HepG2 (cell line): ENCODE data around the gene ELF2. TPM values are rescaled to one million over a fixed set of nuclear protein-coding genes. Genes with fewer than 3 reads are reported as not detected.

Experiments used
- ATAC-seq: fragments of 200-7000 bp; cut with Tn5 transposase; 3 replicates; pipeline ENCODE4 v1.9.1; 2020; ENCODE audit warnings: mild to moderate bottlenecking, moderate library complexity
- BruUV-seq: library from RNA; stranded (reverse); fragments of 400-500 nt; replicated peaks from 2 replicates; lab custom pipeline; 2021; lab: Mats Ljungman, UMichigan
- CTCF ChIA-PET: fragments of 300-600 bp; formaldehyde crosslinking; extraction: SDS; loops from one replicate; lab custom pipeline; 2021; ENCODE audit warnings: low total read pairs, inconsistent platforms, low intra/inter-chr PET ratio; lab: Yijun Ruan, JAX
- POLR2A ChIA-PET: fragments of 350-600 bp; sonication (Branson Sonifier 250); formaldehyde crosslinking; loops from one replicate; lab custom pipeline; 2020; ENCODE audit warnings: antibody characterized with exemption, inconsistent platforms; lab: Yijun Ruan, JAX
- DNase-seq: peaks from one replicate; pipeline ENCODE4 v3.0.0-alpha.2; 2015; ENCODE audit warnings: low spot score
- FAIRE-seq: peaks from 3 replicates; lab custom pipeline; 2011; peaks lifted over from hg19 to GRCh38; lab: Jason Lieb, UNC
- H2AFZ ChIP-seq: one replicate; pipeline ENCODE4 v1.6.1; 2011; ENCODE audit warnings: low read length, inconsistent platforms
- H3K27ac ChIP-seq: fragments of 300-600 bp; 3 replicates; pipeline ENCODE4 v1.8.0; 2011; ENCODE audit warnings: mixed run types, mild to moderate bottlenecking, mixed read lengths, low read length, inconsistent platforms; ENCODE audit not compliant: insufficient read depth; ENCODE audit errors: extremely low read length
- H3K27me3 ChIP-seq, 2 experiments: fragments of 200-600 bp in 1 of 2; 2 replicates in 1 of 2; 3 replicates in 1 of 2; pipeline versions ENCODE4 v1.6.0 to v1.8.0; 2011; ENCODE audit warnings: low read length in 2 of 2, mild to moderate bottlenecking in 2 of 2, moderate library complexity in 2 of 2, inconsistent platforms in 1 of 2; ENCODE audit not compliant: insufficient read depth in 2 of 2, control insufficient read depth in 1 of 2
- H3K36me3 ChIP-seq, 2 experiments: fragments of 200-600 bp in 1 of 2; replicated peaks in 1 of 2; 2 replicates in 1 of 2; 3 replicates in 1 of 2; pipeline versions ENCODE4 v1.5.1 to v1.8.0; 2011; ENCODE audit warnings: low read length in 2 of 2, inconsistent platforms in 1 of 2; ENCODE audit not compliant: insufficient read depth in 2 of 2, control insufficient read depth in 1 of 2
- H3K4me1 ChIP-seq: 2 replicates; pipeline ENCODE4 v1.5.1; 2012; ENCODE audit warnings: low read length, inconsistent platforms; ENCODE audit not compliant: insufficient read depth
- H3K4me2 ChIP-seq: 2 replicates; pipeline ENCODE4 v1.6.0; 2011; ENCODE audit warnings: low read depth, low read length, inconsistent platforms
- H3K4me3 ChIP-seq, 3 experiments: fragments of 200-600 bp in 1 of 3; sonication (generic), shearing (Covaris generic) in 1 of 3; replicated peaks in 1 of 3; 2 replicates each; pipeline ENCODE4 v1.5.1; 2011 to 2016; ENCODE audit warnings: low read length in 3 of 3, inconsistent platforms in 2 of 3, low read depth in 2 of 3, mild to moderate bottlenecking in 2 of 3, control low read depth in 1 of 3, mixed read lengths in 1 of 3; ENCODE audit not compliant: insufficient read depth in 1 of 3
- H3K79me2 ChIP-seq: one replicate; pipeline ENCODE4 v1.6.1; 2011; ENCODE audit warnings: low read length, inconsistent platforms; ENCODE audit not compliant: insufficient read depth
- H3K9ac ChIP-seq: 2 replicates; pipeline ENCODE4 v1.6.0; 2011; ENCODE audit warnings: mild to moderate bottlenecking, low read depth, low read length, inconsistent platforms; ENCODE audit not compliant: insufficient read depth
- H3K9me3 ChIP-seq: 2 replicates; pipeline ENCODE4 v1.5.1; 2012; ENCODE audit warnings: mild to moderate bottlenecking, low read length
- H4K20me1 ChIP-seq: 2 replicates; pipeline ENCODE4 v1.6.0; 2011; ENCODE audit warnings: inconsistent platforms, mild to moderate bottlenecking, low read length, moderate library complexity; ENCODE audit not compliant: insufficient read depth
- BRD4 ChIP-seq: sonication (generic); formaldehyde crosslinking; IDR thresholded peaks from 2 replicates; pipeline ENCODE4 v1.4.0; 2020; ENCODE audit warnings: missing genetic modification reagents
- DMAP1 ChIP-seq: IDR thresholded peaks from 2 replicates; pipeline ENCODE4 v1.6.1; 2016
- FOXA3 ChIP-seq: IDR thresholded peaks from 2 replicates; pipeline ENCODE4 v1.6.1; 2016; ENCODE audit warnings: missing genetic modification reagents, missing compliant biosample characterization
- HNF4A ChIP-seq: sonication (generic); formaldehyde crosslinking; IDR thresholded peaks from 2 replicates; pipeline ENCODE4 v1.4.0; 2020; ENCODE audit warnings: missing genetic modification reagents
- MATR3 ChIP-seq: sonication (generic); formaldehyde crosslinking; IDR thresholded peaks from 2 replicates; pipeline ENCODE4 v1.4.0; 2020; ENCODE audit warnings: missing genetic modification reagents
- NAIF1 ChIP-seq: sonication (generic); formaldehyde crosslinking; IDR thresholded peaks from 2 replicates; pipeline ENCODE4 v1.5.0; 2020; ENCODE audit warnings: mild to moderate bottlenecking, missing genetic modification reagents, borderline replicate concordance
- NFIC ChIP-seq: IDR thresholded peaks from 2 replicates; pipeline ENCODE4 v1.6.1; 2012; ENCODE audit warnings: mild to moderate bottlenecking, low read length, inconsistent platforms
- POLR2AphosphoS5 ChIP-seq: IDR thresholded peaks from 2 replicates; pipeline ENCODE4 v1.6.1; 2012; ENCODE audit warnings: low read depth, low read length
- SIX1 ChIP-seq: sonication (generic); formaldehyde crosslinking; IDR thresholded peaks from 2 replicates; pipeline ENCODE4 v1.4.0; 2020; ENCODE audit warnings: missing genetic modification reagents, borderline replicate concordance
- ZNF619 ChIP-seq: sonication (generic); formaldehyde crosslinking; IDR thresholded peaks from 2 replicates; pipeline ENCODE4 v1.4.0; 2020; ENCODE audit warnings: mild to moderate bottlenecking, missing genetic modification reagents
- ZNF652 ChIP-seq: IDR thresholded peaks from 2 replicates; pipeline ENCODE4 v1.6.1; 2016; ENCODE audit warnings: low read depth, borderline replicate concordance
- ZSCAN30 ChIP-seq: sonication (generic); formaldehyde crosslinking; IDR thresholded peaks from 2 replicates; pipeline ENCODE4 v1.5.0; 2020; ENCODE audit warnings: mild to moderate bottlenecking, missing genetic modification reagents
- WGBS: methylation state at CpG from one replicate; pipeline ENCODE4 v1.1.6; 2017; ENCODE audit warnings: low lambda C conversion rate; 5-methylcytosine and 5-hydroxymethylcytosine counted together
- in situ Hi-C: cut with HindIII; loops from 2 replicates; pipeline ENCODE4 v1.10.0; 2017; ENCODE audit warnings: low pct_unique_long_range_greater_than_20kb; ENCODE audit not compliant: extremely low pct_ligation_motif_present
- intact Hi-C: fragments of 100-400 bp; cut with micrococcal nuclease; formaldehyde crosslinking; loops from one replicate; pipeline ENCODE4 v1.10.0; 2022; ENCODE audit not compliant: unreplicated experiment
- polyA plus RNA-seq, 8 experiments: library from polyadenylated mRNA; depleted of rRNA in 3 of 8; stranded (reverse) in 7 of 8; unstranded in 1 of 8; fragments of >200 nt; fragmentation: Illumina TruSeq in 4 of 8; extraction: Trizol in 4 of 8; gene quantifications; 2 replicates each; pipeline versions ENCODE4 v1.2.1 to v1.2.3, GENCODE V29; 2011 to 2016; ENCODE audit warnings: low read depth in 4 of 8, missing spikeins in 1 of 8, mixed read lengths in 1 of 8; ENCODE audit not compliant: insufficient read depth in 1 of 8
- total RNA-seq, 5 experiments: library from RNA; depleted of rRNA; stranded (reverse); fragments of >200 nt; fragmentation: Illumina TruSeq; extraction: Trizol; gene quantifications; 2 replicates each; pipeline ENCODE4 v1.2.3, GENCODE V29; 2016; ENCODE audit warnings: low read depth in 1 of 5
- TF ChIP-seq, protein P1 (sequence below): sonication (generic); formaldehyde crosslinking; conservative IDR thresholded peaks from 2 replicates; pipeline ENCODE4 v1.8.0; 2022; ENCODE audit warnings: low read depth, missing genetic modification reagents
- TF ChIP-seq, protein P2 (sequence below): sonication (generic); formaldehyde crosslinking; IDR thresholded peaks from 2 replicates; pipeline ENCODE4 v1.4.0; 2020; ENCODE audit warnings: missing genetic modification reagents
- TF ChIP-seq, protein P3 (sequence below): sonication (generic); formaldehyde crosslinking; IDR thresholded peaks from 2 replicates; pipeline ENCODE4 v1.4.0; 2020; ENCODE audit warnings: low read depth, mild to moderate bottlenecking, missing genetic modification reagents
- TF ChIP-seq, protein P4 (sequence below): IDR thresholded peaks from 2 replicates; pipeline ENCODE4 v1.6.1; 2016; ENCODE audit warnings: missing compliant biosample characterization, missing genetic modification reagents, borderline replicate concordance

ELF2 gene
- total and polyA plus RNA-seq, 2 of the 13 experiments (the other 11 are each of a cell fraction or from before 2014, with no cell fraction given), result 28.6 to 35.4 TPM

DNA sequence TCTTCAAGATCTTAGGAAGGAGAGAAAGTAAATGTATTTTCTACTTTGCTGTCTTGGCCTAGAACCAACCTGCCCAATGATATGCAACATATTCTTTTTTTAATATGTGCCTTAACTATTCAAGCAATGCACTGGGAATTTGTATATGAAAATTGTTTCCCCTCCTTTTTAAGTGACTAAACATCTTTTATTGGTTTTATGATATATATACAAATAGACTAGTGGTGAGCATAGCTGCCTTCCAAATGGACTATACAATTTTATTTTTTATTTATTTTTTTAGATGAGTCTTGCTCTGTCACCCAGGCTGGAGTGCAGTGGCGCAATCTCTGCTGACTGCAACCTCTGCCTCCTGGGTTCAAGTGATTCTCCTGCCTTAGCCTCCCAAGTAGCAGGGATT is 151.2 kb downstream of the ELF2 start:
- ATAC-seq (no peak), DNase-seq (no peak), FAIRE-seq (no peak)
- H3K36me3 ChIP-seq, result peaks cover 5% of the 10 kb centered on the region in 2 experiments; a peak in 2 of 5 replicates
- H3K9me3 ChIP-seq, result no peaks in the 10 kb centered on the region
- no peaks in the 10 kb centered on the region for H3K27me3 ChIP-seq
- peaks cover 65% of the 10 kb centered on the region for H3K79me2 ChIP-seq
- ChIA-PET POLR2A (no interaction called here), CTCF (no interaction called here)
- BruUV-seq, result no TSS peak
- H3K4me2 ChIP-seq, result no peak overlapping the region
- no peak overlapping the region for H3K27ac ChIP-seq
- no peak overlapping the region for H2AFZ ChIP-seq
- in situ Hi-C loops (no loop called here), intact Hi-C loops (no loop called here)
- H3K9ac ChIP-seq, result no peak overlapping the region
- WGBS, result 100% methylated on average over 1 of the region's 1 CpG
- peaks cover 5% of the 10 kb centered on the region; the same call in 1 of the 2 replicates for H3K4me1 ChIP-seq
- H3K4me3 ChIP-seq, result no peak overlapping the region
- peaks cover 11% of the 10 kb centered on the region for H4K20me1 ChIP-seq
- no peak for TF ChIP-seq ZNF652 (CRISPR knock-in tag)
- TF ChIP-seq, protein P1, sequence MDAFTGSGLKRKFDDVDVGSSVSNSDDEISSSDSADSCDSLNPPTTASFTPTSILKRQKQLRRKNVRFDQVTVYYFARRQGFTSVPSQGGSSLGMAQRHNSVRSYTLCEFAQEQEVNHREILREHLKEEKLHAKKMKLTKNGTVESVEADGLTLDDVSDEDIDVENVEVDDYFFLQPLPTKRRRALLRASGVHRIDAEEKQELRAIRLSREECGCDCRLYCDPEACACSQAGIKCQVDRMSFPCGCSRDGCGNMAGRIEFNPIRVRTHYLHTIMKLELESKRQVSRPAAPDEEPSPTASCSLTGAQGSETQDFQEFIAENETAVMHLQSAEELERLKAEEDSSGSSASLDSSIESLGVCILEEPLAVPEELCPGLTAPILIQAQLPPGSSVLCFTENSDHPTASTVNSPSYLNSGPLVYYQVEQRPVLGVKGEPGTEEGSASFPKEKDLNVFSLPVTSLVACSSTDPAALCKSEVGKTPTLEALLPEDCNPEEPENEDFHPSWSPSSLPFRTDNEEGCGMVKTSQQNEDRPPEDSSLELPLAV (CRISPR knock-in tag), result no peak
- no peak for TF ChIP-seq ZNF619 (CRISPR knock-in tag)
- no peak for TF ChIP-seq ZSCAN30 (CRISPR knock-in tag)
- TF ChIP-seq HNF4A, result no peak
- no peak for TF ChIP-seq DMAP1 (CRISPR knock-in tag)
- TF ChIP-seq NFIC, result no peak
- no peak for TF ChIP-seq MATR3
- no peak for TF ChIP-seq BRD4 (CRISPR knock-in tag)
- no peak for TF ChIP-seq FOXA3 (CRISPR knock-in tag)
- TF ChIP-seq, protein P2, sequence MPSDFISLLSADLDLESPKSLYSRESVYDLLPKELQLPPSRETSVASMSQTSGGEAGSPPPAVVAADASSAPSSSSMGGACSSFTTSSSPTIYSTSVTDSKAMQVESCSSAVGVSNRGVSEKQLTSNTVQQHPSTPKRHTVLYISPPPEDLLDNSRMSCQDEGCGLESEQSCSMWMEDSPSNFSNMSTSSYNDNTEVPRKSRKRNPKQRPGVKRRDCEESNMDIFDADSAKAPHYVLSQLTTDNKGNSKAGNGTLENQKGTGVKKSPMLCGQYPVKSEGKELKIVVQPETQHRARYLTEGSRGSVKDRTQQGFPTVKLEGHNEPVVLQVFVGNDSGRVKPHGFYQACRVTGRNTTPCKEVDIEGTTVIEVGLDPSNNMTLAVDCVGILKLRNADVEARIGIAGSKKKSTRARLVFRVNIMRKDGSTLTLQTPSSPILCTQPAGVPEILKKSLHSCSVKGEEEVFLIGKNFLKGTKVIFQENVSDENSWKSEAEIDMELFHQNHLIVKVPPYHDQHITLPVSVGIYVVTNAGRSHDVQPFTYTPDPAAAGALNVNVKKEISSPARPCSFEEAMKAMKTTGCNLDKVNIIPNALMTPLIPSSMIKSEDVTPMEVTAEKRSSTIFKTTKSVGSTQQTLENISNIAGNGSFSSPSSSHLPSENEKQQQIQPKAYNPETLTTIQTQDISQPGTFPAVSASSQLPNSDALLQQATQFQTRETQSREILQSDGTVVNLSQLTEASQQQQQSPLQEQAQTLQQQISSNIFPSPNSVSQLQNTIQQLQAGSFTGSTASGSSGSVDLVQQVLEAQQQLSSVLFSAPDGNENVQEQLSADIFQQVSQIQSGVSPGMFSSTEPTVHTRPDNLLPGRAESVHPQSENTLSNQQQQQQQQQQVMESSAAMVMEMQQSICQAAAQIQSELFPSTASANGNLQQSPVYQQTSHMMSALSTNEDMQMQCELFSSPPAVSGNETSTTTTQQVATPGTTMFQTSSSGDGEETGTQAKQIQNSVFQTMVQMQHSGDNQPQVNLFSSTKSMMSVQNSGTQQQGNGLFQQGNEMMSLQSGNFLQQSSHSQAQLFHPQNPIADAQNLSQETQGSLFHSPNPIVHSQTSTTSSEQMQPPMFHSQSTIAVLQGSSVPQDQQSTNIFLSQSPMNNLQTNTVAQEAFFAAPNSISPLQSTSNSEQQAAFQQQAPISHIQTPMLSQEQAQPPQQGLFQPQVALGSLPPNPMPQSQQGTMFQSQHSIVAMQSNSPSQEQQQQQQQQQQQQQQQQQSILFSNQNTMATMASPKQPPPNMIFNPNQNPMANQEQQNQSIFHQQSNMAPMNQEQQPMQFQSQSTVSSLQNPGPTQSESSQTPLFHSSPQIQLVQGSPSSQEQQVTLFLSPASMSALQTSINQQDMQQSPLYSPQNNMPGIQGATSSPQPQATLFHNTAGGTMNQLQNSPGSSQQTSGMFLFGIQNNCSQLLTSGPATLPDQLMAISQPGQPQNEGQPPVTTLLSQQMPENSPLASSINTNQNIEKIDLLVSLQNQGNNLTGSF, result no peak
- no peak for TF ChIP-seq NAIF1
- no peak for TF ChIP-seq SIX1 (CRISPR knock-in tag)
- TF ChIP-seq, protein P3, sequence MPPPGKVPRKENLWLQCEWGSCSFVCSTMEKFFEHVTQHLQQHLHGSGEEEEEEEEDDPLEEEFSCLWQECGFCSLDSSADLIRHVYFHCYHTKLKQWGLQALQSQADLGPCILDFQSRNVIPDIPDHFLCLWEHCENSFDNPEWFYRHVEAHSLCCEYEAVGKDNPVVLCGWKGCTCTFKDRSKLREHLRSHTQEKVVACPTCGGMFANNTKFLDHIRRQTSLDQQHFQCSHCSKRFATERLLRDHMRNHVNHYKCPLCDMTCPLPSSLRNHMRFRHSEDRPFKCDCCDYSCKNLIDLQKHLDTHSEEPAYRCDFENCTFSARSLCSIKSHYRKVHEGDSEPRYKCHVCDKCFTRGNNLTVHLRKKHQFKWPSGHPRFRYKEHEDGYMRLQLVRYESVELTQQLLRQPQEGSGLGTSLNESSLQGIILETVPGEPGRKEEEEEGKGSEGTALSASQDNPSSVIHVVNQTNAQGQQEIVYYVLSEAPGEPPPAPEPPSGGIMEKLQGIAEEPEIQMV (CRISPR knock-in tag), result no peak
- no peak for TF ChIP-seq POLR2AphosphoS5
- TF ChIP-seq, protein P4, sequence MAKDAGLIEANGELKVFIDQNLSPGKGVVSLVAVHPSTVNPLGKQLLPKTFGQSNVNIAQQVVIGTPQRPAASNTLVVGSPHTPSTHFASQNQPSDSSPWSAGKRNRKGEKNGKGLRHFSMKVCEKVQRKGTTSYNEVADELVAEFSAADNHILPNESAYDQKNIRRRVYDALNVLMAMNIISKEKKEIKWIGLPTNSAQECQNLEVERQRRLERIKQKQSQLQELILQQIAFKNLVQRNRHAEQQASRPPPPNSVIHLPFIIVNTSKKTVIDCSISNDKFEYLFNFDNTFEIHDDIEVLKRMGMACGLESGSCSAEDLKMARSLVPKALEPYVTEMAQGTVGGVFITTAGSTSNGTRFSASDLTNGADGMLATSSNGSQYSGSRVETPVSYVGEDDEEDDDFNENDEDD, result no peak
